HEK293 (cell line): ENCODE results near the gene MYO3A.

Experiments
- CTCF ChIA-PET: fragments of 350-600 bp; formaldehyde crosslinking; extraction: SDS; loops from one replicate; lab custom pipeline; 2021; ENCODE audit warnings: antibody characterized with exemption; lab: Yijun Ruan, JAX
- POLR2A ChIA-PET: fragments of 300-600 bp; formaldehyde crosslinking; extraction: SDS; loops from one replicate; lab custom pipeline; 2020; ENCODE audit warnings: antibody characterized with exemption, inconsistent platforms; lab: Yijun Ruan, JAX
- H3K27ac ChIP-seq: fragments of 200-500 bp; sonication (Bioruptor generic); 2 replicates; pipeline ENCODE4 v1.5.1; 2014; ENCODE audit warnings: low read depth, low read length, control low read depth, inconsistent platforms; ENCODE audit errors: extremely low read depth
- H3K36me3 ChIP-seq, 2 experiments: fragments of 200-500 bp in 1 of 2; sonication (Bioruptor generic) in 1 of 2; 1 replicate in 1 of 2; 2 replicates in 1 of 2; pipeline ENCODE4 v1.5.1; 2014 to 2017; ENCODE audit warnings: inconsistent platforms in 2 of 2, low read length in 2 of 2; ENCODE audit not compliant: control insufficient read depth in 2 of 2, insufficient read depth in 1 of 2
- H3K4me1 ChIP-seq: fragments of 200-500 bp; sonication (Bioruptor generic); 2 replicates; pipeline ENCODE4 v1.5.1; 2014; ENCODE audit warnings: mild to moderate bottlenecking, low read length, inconsistent platforms; ENCODE audit not compliant: control insufficient read depth, insufficient read depth
- H3K4me3 ChIP-seq: 2 replicates; pipeline ENCODE4 v1.5.1; 2011; ENCODE audit warnings: low read depth, mild to moderate bottlenecking, control low read depth, low read length, moderate library complexity
- H3K9me3 ChIP-seq: fragments of 200-500 bp; sonication (Bioruptor generic); 2 replicates; pipeline ENCODE4 v1.5.1; 2014; ENCODE audit warnings: low read depth, low read length, inconsistent platforms; ENCODE audit not compliant: control insufficient read depth, insufficient read depth
- BCL11A ChIP-seq: fragments of 450-650 bp; formaldehyde crosslinking; IDR thresholded peaks from 2 replicates; pipeline ENCODE4 v1.5.1; 2016; ENCODE audit warnings: low read depth, missing biosample characterization, missing genetic modification characterization
- GLIS1 ChIP-seq: fragments of 450-650 bp; formaldehyde crosslinking; IDR thresholded peaks from 2 replicates; pipeline ENCODE4 v1.5.1; 2016; ENCODE audit warnings: missing biosample characterization, missing genetic modification characterization
- MZF1 ChIP-seq: fragments of 450-650 bp; formaldehyde crosslinking; IDR thresholded peaks from 2 replicates; pipeline ENCODE4 v1.5.1; 2017; ENCODE audit warnings: missing biosample characterization, missing genetic modification characterization, borderline replicate concordance
- OSR2 ChIP-seq: fragments of 450-650 bp; formaldehyde crosslinking; IDR thresholded peaks from 2 replicates; pipeline ENCODE4 v1.5.1; 2016; ENCODE audit warnings: missing biosample characterization, missing genetic modification characterization
- PRDM1 ChIP-seq: fragments of 450-650 bp; formaldehyde crosslinking; IDR thresholded peaks from 2 replicates; pipeline ENCODE4; 2016; ENCODE audit warnings: missing biosample characterization, missing genetic modification characterization
- SP3 ChIP-seq: fragments of 450-650 bp; formaldehyde crosslinking; IDR thresholded peaks from 2 replicates; pipeline ENCODE4 v1.5.1; 2016; ENCODE audit warnings: missing biosample characterization, missing genetic modification characterization
- ZBTB1 ChIP-seq: fragments of 450-650 bp; formaldehyde crosslinking; IDR thresholded peaks from 2 replicates; pipeline ENCODE4 v1.5.1; 2016; ENCODE audit warnings: missing biosample characterization, missing genetic modification characterization
- ZFP3 ChIP-seq: fragments of 450-650 bp; formaldehyde crosslinking; IDR thresholded peaks from 2 replicates; pipeline ENCODE4 v1.5.1; 2016; ENCODE audit warnings: low read depth, missing biosample characterization, missing genetic modification characterization
- ZNF10 ChIP-seq: fragments of 450-650 bp; formaldehyde crosslinking; IDR thresholded peaks from 2 replicates; pipeline ENCODE4 v1.5.1; 2017; ENCODE audit warnings: missing biosample characterization, missing genetic modification characterization
- ZNF133 ChIP-seq: fragments of 450-650 bp; formaldehyde crosslinking; IDR thresholded peaks from 2 replicates; pipeline ENCODE4 v1.5.1; 2016; ENCODE audit warnings: missing biosample characterization, missing genetic modification characterization
- ZNF155 ChIP-seq: fragments of 450-650 bp; formaldehyde crosslinking; IDR thresholded peaks from 2 replicates; pipeline ENCODE4 v1.5.1; 2016; ENCODE audit warnings: missing biosample characterization, missing genetic modification characterization
- ZNF221 ChIP-seq: fragments of 450-650 bp; formaldehyde crosslinking; IDR thresholded peaks from 2 replicates; pipeline ENCODE4 v1.5.1; 2017; ENCODE audit warnings: missing biosample characterization, missing genetic modification characterization, borderline replicate concordance
- ZNF324 ChIP-seq: fragments of 450-650 bp; formaldehyde crosslinking; IDR thresholded peaks from 2 replicates; pipeline ENCODE4 v1.5.1; 2016; ENCODE audit warnings: missing biosample characterization, missing genetic modification characterization
- ZNF335 ChIP-seq: fragments of 450-650 bp; formaldehyde crosslinking; conservative IDR thresholded peaks from 2 replicates; pipeline ENCODE4 v1.5.1; 2016; ENCODE audit warnings: missing biosample characterization, missing genetic modification characterization
- ZNF529 ChIP-seq: fragments of 450-650 bp; formaldehyde crosslinking; IDR thresholded peaks from 2 replicates; pipeline ENCODE4 v1.5.1; 2017; ENCODE audit warnings: missing genetic modification characterization, missing biosample characterization; ENCODE audit not compliant: insufficient replicate concordance
- ZNF585B ChIP-seq: fragments of 450-650 bp; formaldehyde crosslinking; IDR thresholded peaks from 2 replicates; pipeline ENCODE4 v1.5.1; 2016; ENCODE audit warnings: missing biosample characterization, missing genetic modification characterization
- ZNF623 ChIP-seq: fragments of 450-650 bp; formaldehyde crosslinking; IDR thresholded peaks from 2 replicates; pipeline ENCODE4 v1.5.1; 2016; ENCODE audit warnings: missing biosample characterization, missing genetic modification characterization
- ZNF664 ChIP-seq: fragments of 450-650 bp; formaldehyde crosslinking; IDR thresholded peaks from 2 replicates; pipeline ENCODE4 v1.5.1; 2016; ENCODE audit warnings: missing biosample characterization, missing genetic modification characterization
- ZNF747 ChIP-seq: fragments of 450-650 bp; formaldehyde crosslinking; IDR thresholded peaks from 2 replicates; pipeline ENCODE4 v1.5.1; 2016; ENCODE audit warnings: missing biosample characterization, missing genetic modification characterization
- ZNF785 ChIP-seq: fragments of 450-650 bp; formaldehyde crosslinking; IDR thresholded peaks from 2 replicates; pipeline ENCODE4 v1.5.1; 2016; ENCODE audit warnings: missing biosample characterization, missing genetic modification characterization
- ZNF843 ChIP-seq: fragments of 450-650 bp; formaldehyde crosslinking; IDR thresholded peaks from 2 replicates; pipeline ENCODE4 v1.5.1; 2016; ENCODE audit warnings: missing biosample characterization, missing genetic modification characterization
- ZXDB ChIP-seq: fragments of 450-650 bp; formaldehyde crosslinking; IDR thresholded peaks from 2 replicates; pipeline ENCODE4 v1.5.1; 2016; ENCODE audit warnings: missing biosample characterization, missing genetic modification characterization
- TF ChIP-seq, protein P1 (sequence below): fragments of 450-650 bp; formaldehyde crosslinking; IDR thresholded peaks from 2 replicates; pipeline ENCODE4 v1.5.1; 2016; ENCODE audit warnings: missing biosample characterization, missing genetic modification characterization
- TF ChIP-seq, protein P2 (sequence below): fragments of 450-650 bp; formaldehyde crosslinking; IDR thresholded peaks from 2 replicates; pipeline ENCODE4 v1.5.1; 2016; ENCODE audit warnings: missing biosample characterization, missing genetic modification characterization
- TF ChIP-seq, protein P3 (sequence below): fragments of 450-650 bp; formaldehyde crosslinking; IDR thresholded peaks from 2 replicates; pipeline ENCODE4 v1.5.1; 2016; ENCODE audit warnings: missing biosample characterization, missing genetic modification characterization, low read depth
- TF ChIP-seq, protein P4 (sequence below): fragments of 450-650 bp; formaldehyde crosslinking; conservative IDR thresholded peaks from 2 replicates; pipeline ENCODE4 v1.5.1; 2016; ENCODE audit warnings: low read depth, missing biosample characterization, missing genetic modification characterization

The MYO3A gene

DNA sequence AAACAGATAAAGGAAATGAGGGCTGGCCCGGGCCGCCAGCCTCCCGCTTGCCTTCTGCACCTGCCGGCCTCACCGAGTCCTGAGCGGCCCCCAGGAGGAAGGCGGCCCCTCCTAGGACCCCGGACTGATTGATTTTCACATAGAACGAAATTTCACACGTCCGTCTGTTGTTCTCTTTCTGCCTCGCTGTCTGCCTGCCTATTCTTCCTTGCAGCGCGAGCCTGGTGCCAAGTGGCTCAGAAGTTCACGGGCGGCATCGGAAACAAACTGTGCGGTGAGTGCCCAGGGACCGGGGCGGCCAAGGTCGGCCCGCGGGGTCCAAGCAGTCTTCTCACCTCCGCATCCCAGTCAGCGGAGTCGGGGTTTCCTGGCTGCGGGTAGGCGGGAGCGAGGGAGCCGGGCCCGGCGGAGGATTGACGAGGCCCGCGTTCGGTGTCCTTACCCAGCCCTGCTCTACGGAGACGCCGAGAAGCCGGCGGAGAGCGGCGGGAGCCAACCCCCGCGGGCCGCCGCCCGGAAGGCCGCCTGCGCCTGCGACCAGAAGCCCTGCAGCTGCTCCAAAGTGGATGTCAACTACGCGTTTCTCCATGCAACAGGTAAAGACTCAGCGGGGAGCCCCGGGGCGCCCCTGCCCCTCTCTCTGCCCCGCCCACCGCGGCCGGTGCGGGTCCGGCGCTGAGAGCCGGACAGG lies 283.5 kb downstream of the MYO3A start:
- TF ChIP-seq ZNF747 (tag by site-specific recombination) (no peak), ZNF785 (tag by site-specific recombination) (no peak), ZNF335 (tag by site-specific recombination) (peak; percentile 82), ZNF10 (tag by site-specific recombination) (no peak), ZNF221 (tag by site-specific recombination) (no peak), ZNF133 (tag by site-specific recombination) (no peak), SP3 (tag by site-specific recombination) (no peak)
- TF ChIP-seq, protein P1, sequence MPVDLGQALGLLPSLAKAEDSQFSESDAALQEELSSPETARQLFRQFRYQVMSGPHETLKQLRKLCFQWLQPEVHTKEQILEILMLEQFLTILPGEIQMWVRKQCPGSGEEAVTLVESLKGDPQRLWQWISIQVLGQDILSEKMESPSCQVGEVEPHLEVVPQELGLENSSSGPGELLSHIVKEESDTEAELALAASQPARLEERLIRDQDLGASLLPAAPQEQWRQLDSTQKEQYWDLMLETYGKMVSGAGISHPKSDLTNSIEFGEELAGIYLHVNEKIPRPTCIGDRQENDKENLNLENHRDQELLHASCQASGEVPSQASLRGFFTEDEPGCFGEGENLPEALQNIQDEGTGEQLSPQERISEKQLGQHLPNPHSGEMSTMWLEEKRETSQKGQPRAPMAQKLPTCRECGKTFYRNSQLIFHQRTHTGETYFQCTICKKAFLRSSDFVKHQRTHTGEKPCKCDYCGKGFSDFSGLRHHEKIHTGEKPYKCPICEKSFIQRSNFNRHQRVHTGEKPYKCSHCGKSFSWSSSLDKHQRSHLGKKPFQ (tag by site-specific recombination), result no peak
- CTCF ChIA-PET, result interaction anchor here (0.6 kb wide), 2 partner anchors 406 to 459 kb away, joined by 3 read pairs; no protein-coding TSS in a partner anchor
- H3K27ac ChIP-seq, result no peak overlapping the region
- no peak overlapping the region for H3K4me3 ChIP-seq
- H3K4me1 ChIP-seq, result peaks cover 6% of the 10 kb centered on the region; the same call in 1 of the 2 replicates
- H3K9me3 ChIP-seq, result no peaks in the 10 kb centered on the region
- POLR2A ChIA-PET, result no interaction called here
- H3K36me3 ChIP-seq, result no peaks in the 10 kb centered on the region

DNA sequence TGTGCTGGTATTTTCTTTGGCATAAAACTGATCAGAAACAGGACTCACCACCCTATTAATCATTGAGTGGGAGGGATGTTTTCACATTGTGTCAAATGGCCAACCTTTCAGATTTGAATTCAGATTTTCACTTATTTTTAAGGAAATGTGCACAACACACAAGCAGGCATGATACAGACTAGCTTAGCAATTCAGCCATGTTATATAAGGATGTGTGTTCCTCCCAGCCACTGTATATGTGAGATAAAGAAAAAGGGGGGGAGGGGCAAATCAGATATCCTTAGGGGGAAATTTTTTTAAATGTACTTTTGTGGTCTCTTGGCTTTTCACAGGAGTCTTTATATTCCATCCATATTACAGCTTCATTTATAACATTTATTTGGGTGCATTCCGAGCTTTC lies 285.6 kb downstream of the MYO3A start:
- CTCF ChIA-PET, result interaction anchor here (0.6 kb wide), 1 partner anchor 1015 kb away, joined by 3 read pairs; no protein-coding TSS in a partner anchor
- TF ChIP-seq ZNF623 (tag by site-specific recombination), result no peak
- no peak for TF ChIP-seq ZNF324 (tag by site-specific recombination)
- no peak for TF ChIP-seq OSR2
- no peak for TF ChIP-seq MZF1 (tag by site-specific recombination)
- no peak for TF ChIP-seq GLIS1
- no peak for TF ChIP-seq ZNF843 (tag by site-specific recombination)
- TF ChIP-seq ZNF585B, result no peak
- no peak for TF ChIP-seq ZBTB1 (tag by site-specific recombination)
- no peak for TF ChIP-seq ZNF664
- TF ChIP-seq PRDM1 (tag by site-specific recombination), result no peak
- TF ChIP-seq ZNF529 (tag by site-specific recombination), result no peak
- TF ChIP-seq, protein P2, sequence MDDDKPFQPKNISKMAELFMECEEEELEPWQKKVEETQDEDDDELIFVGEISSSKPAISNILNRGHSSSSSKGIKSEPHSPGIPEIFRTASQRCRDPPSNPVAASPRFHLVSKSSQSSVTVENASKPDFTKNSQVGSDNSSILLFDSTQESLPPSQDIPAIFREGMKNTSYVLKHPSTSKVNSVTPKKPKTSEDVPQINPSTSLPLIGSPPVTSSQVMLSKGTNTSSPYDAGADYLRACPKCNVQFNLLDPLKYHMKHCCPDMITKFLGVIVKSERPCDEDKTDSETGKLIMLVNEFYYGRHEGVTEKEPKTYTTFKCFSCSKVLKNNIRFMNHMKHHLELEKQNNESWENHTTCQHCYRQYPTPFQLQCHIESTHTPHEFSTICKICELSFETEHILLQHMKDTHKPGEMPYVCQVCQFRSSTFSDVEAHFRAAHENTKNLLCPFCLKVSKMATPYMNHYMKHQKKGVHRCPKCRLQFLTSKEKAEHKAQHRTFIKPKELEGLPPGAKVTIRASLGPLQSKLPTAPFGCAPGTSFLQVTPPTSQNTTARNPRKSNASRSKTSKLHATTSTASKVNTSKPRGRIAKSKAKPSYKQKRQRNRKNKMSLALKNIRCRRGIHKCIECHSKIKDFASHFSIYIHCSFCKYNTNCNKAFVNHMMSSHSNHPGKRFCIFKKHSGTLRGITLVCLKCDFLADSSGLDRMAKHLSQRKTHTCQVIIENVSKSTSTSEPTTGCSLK (tag by site-specific recombination), result no peak
- TF ChIP-seq, protein P3, sequence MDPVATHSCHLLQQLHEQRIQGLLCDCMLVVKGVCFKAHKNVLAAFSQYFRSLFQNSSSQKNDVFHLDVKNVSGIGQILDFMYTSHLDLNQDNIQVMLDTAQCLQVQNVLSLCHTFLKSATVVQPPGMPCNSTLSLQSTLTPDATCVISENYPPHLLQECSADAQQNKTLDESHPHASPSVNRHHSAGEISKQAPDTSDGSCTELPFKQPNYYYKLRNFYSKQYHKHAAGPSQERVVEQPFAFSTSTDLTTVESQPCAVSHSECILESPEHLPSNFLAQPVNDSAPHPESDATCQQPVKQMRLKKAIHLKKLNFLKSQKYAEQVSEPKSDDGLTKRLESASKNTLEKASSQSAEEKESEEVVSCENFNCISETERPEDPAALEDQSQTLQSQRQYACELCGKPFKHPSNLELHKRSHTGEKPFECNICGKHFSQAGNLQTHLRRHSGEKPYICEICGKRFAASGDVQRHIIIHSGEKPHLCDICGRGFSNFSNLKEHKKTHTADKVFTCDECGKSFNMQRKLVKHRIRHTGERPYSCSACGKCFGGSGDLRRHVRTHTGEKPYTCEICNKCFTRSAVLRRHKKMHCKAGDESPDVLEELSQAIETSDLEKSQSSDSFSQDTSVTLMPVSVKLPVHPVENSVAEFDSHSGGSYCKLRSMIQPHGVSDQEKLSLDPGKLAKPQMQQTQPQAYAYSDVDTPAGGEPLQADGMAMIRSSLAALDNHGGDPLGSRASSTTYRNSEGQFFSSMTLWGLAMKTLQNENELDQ (tag by site-specific recombination), result no peak
- TF ChIP-seq, protein P4, sequence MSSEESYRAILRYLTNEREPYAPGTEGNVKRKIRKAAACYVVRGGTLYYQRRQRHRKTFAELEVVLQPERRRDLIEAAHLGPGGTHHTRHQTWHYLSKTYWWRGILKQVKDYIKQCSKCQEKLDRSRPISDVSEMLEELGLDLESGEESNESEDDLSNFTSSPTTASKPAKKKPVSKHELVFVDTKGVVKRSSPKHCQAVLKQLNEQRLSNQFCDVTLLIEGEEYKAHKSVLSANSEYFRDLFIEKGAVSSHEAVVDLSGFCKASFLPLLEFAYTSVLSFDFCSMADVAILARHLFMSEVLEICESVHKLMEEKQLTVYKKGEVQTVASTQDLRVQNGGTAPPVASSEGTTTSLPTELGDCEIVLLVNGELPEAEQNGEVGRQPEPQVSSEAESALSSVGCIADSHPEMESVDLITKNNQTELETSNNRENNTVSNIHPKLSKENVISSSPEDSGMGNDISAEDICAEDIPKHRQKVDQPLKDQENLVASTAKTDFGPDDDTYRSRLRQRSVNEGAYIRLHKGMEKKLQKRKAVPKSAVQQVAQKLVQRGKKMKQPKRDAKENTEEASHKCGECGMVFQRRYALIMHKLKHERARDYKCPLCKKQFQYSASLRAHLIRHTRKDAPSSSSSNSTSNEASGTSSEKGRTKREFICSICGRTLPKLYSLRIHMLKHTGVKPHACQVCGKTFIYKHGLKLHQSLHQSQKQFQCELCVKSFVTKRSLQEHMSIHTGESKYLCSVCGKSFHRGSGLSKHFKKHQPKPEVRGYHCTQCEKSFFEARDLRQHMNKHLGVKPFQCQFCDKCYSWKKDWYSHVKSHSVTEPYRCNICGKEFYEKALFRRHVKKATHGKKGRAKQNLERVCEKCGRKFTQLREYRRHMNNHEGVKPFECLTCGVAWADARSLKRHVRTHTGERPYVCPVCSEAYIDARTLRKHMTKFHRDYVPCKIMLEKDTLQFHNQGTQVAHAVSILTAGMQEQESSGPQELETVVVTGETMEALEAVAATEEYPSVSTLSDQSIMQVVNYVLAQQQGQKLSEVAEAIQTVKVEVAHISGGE (tag by site-specific recombination), result no peak
- no peak for TF ChIP-seq BCL11A (tag by site-specific recombination)
- no peak for TF ChIP-seq ZNF155 (tag by site-specific recombination)
- no peak for TF ChIP-seq ZXDB (tag by site-specific recombination)
- TF ChIP-seq ZFP3, result no peak

More for the DNA sequence above, 285.6 kb downstream of the MYO3A start:
- H3K4me3 ChIP-seq, result no peak overlapping the region
- POLR2A ChIA-PET, result no interaction called here
- no peak overlapping the region for H3K27ac ChIP-seq
- peaks cover 6% of the 10 kb centered on the region; the same call in 1 of the 2 replicates for H3K4me1 ChIP-seq
- H3K36me3 ChIP-seq, result no peaks in the 10 kb centered on the region
- H3K9me3 ChIP-seq, result no peaks in the 10 kb centered on the region
